HuH-7 (cell line): Measurements from ENCODE around the gene SIPA1L3.
"Not testable (repeated sequence)": the region's sequence is repeated elsewhere in the genome, so short reads cannot be mapped to it uniquely, and the experiment has no call there.

Experiments used
- DNase-seq: peaks from one replicate; pipeline ENCODE4 v3.0.0; 2011; ENCODE audit warnings: low spot score

The SIPA1L3 gene

DNA sequence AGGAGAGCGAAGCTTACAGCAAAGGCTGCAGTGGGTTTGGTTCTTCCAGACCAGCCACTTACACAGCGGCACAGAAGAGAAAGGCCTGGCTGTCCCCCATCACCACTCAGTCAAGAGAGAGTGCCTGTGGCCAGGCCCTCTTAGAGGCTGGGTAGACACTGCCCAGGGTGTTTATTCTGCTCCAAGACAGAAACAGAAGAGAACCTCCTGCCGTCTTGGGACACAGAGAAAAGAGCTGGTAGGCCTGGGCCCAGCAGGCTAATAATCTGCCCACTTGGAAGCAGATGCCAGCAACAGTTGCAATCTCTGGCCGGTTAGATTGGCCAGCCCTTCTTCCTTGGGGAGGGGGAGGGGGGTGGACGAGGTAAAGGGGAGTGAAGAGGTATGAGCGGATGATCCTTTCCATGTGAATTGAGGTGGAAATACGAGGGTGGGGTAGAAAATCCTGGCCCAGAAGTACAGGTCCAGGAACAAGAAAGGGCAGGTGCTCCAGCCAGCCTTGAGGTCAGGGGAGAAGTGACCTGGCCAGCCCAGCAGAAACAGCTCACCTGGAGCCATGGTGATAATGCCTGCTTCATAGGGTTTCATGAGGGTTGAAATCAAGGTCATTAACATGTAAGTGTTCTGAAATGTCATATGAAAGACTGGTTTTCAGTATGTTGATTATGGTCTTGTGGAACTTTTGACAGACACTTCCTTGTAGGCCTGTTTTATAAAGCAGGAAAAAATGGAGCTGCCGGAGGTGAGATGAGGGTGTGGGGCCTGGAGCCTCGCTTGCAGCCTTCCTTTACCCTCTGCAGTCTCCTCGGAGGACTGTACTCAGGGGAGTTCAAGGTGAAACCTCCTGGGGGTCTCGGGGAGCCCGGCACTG lies 116.9 kb downstream of the SIPA1L3 start:
- no peak for DNase-seq

DNA sequence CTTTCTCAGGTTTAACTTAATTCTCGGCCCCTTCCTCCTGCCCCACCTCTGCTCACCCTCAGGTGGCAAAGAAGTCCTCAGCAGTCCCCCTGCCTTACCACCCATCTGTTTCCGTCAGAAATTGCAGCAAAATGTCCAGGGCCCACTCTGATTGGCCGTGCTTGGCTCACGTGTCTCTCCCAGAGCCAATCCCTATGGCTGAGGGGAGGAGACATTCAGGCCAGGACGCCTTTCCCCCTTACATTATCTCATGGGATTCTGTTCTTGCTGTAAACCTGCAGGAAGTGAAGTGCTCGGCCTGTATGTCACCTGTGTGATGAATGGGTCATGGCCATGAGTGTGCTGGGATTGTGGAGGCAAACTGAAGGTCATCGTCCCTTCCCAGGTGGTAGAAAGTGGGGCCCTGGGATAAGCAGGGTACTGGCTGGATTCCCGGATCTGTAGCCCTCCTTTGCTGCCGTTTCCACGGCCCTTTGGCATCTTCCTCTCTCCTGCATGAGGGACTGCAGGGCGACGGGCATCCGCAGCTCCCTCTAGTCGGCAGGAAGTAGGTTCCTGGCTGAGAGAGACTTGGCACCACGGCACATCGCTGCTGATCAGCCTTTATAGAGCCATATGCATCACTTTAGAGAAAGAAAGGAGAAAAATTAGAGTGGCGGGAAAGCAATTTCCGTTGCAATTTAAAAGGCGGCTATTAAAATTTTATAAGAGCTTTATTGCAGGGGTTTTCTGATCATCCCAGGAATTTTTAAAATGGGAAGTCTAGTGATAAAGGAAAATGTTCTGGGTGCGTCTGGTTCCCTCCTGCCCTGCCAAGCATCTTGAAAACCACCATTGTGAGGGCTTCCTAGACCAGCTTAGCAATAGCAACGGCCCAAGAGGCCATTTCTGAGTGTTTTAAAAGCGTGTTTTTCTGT lies 118.2 kb downstream of the SIPA1L3 start:
- no peak for DNase-seq

DNA sequence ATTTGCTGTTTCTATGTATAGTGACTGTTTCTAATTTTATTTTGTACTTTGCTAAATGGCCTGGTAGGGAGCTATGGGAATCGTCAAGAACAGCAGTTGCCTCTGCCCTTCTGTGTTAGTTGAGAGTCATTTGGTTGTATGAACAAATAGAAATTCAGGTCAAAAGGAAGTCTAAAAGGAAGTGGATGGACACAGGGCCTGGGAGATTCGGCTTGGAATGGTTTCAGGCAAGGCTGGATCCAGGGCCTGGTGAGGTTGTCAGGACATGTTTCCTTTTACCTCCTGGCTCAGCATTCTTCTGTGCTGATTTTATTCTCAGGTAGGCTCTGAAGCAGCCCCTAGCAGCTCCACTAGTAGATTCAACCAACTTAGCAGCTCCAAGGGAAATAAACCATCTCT lies 118.9 kb downstream of the SIPA1L3 start:
- no peak for DNase-seq

DNA sequence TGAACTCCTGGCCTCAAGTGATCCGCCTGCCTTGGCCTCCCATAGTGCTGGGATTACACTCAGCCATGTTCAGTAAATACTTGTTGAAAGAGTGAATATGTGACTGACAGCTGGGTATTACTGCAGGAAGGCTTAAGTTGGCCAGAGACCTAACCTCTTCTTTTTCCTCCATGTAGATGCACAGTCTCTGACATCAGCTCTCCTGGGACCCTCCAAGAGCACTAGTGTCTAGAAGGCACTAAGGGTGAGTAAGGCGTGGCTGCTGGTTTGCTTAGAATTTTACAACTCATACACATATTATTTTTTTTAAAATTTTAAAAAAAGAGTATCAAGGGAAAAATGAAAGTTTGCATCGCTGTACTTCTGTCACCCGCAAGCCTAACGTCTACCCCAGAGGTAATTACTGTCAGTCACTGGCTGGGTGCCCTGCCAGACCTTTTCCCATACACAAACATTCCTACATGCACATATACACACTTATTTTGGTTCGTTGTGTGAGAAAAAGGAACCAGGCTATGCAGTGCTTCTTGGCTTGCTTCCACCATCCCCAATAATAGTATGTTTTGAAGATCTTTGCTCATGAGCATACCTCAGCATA lies 122.0 kb downstream of the SIPA1L3 start:
- no peak for DNase-seq

DNA sequence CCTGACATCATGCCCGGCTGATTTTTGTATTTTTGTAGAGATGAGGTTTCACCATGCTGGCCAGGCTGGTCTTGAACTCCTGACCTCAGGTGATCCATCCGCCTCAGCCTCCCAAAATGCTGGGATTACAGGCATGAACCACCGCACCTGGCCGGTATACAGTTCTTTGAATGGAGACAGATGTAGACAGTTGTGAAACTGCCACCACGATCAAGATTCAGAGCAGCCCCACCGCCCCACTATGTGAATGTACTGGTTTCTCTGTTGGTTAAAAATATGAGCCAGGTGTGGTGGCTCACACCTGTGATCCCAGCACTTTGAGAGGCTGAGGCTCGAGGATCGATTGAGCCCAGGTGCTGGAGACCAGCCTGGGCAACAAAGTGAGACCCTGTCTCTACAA lies 123.0 kb downstream of the SIPA1L3 start:
- DNase-seq, result not testable (repeated sequence)

DNA sequence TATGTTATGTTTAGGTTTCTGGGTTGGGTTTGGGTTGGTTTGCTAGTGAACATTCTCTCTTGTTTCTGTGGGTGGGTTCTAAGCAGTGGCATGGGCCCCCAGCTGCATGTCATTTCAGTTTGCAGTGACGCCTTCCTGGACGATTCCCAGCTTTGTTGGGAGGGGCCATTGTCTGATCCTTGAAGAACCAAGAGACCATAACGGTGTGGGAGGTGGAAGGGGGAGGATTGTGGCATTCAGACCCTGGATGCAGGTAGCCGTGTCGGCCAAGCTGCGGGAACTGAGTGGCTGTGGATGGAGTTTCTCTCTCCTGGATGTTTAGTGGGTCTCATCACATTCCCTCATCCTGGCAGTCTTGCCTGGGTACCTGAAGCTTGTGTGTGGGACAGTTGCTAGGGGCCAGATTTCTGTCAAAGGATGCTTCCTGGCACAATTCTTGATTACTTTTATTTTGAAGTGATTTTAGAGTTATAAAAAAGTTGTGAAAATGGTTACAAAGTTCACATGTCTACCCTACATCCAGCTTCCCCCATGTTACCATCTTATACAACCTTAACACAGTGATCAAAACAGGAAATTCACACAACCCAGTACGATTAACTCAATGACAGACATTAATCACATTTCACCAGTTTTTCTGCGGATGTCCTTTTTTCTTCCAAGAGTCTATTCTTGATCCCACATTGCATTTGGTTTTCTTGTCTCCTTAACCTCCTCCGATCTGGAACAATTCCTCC lies 123.8 kb downstream of the SIPA1L3 start:
- DNase-seq, result no peak

DNA sequence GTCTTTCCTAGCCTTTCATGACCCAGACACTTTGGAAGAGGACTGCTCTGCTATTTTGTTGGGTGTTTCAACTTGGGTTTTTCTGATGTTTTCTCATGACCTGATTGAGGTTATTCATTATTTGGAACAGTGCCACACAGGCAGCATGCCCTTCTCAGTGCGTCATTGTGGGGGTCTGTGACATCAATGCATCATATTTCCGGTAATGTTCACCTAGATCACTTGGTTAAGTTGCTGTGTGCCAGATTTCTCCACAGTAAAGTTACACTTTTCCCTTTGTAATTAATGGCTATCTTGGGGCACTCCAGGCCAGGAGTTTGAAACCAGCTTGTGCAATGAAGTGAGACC lies 124.4 kb downstream of the SIPA1L3 start:
- DNase-seq, result no peak

DNA sequence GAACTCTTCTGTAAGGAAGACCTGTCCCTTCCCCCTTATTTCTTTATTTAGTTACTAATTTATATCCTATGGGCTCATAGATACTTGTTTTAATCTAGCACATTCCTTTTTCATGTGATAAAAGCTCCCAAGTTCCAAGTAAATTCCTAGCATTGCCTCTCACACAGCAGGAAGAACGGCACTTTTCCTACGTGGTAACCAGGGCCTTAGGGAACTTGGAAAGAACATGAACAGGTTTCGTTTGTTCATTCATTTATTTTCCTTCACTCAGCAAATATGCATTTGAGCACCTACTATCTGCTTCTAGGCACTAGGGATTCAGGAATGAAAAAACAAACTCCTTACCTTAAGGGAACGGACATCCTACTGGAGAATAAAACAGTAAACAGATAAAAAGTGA lies 125.1 kb downstream of the SIPA1L3 start:
- no peak for DNase-seq

DNA sequence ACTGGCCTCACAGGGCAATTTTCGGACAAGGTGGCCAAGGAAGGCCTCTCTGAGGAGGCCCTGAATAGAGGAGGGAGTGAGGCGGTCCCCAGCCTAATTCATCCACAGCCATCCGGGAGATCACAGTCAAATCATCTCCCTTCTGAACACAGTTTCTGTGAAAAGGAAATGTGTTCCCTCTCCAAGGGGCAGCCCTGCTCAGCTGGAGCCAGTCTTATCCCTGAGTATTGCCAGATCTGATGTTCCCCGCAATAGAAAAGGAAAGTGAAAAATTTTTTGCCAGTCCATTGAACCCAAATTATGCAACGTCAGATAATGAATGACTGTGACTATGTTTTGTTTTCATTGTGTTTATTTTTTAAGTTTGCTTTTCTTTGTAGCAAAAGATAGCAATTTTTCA lies 125.9 kb downstream of the SIPA1L3 start:
- no peak for DNase-seq

DNA sequence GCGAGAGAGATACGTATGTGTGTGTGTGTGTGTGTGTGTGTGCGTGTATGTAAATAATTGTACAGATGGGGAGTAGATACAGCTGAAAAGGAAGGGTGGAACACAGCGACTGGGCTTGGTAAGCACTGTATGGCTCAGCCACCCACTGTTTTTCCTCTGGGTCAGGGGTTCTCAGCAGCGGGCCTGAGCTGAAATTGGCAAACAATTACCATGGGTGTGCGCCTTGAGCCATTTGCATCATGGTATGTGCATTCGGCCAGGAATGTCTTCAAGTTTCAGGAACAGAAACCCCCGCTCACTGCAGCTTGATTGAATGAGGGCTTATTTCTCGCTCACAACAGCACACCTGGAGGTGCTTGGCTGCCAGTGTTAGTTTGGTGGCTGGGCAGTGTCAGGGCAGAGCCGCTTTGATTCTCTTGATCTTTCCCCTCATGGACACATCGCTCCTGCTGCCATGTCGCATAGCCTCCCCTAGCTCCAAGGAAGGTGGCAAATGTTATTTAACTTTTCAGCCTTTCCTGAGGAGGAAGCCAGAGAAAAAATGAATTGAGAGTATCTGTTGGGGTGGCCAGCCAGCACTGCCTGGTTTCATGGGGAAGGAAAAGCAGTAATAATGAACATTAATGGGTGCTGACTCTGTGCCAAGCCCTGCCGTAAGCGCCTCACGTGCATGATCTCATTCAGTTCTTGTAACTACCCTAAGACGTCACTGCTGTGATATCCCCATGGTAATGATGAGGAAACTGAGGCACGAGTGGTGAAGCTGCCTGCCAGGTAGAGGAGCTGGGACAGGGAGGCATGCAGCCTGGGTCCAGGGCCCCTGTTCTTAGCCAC lies 126.9 kb downstream of the SIPA1L3 start:
- DNase-seq, result no peak

DNA sequence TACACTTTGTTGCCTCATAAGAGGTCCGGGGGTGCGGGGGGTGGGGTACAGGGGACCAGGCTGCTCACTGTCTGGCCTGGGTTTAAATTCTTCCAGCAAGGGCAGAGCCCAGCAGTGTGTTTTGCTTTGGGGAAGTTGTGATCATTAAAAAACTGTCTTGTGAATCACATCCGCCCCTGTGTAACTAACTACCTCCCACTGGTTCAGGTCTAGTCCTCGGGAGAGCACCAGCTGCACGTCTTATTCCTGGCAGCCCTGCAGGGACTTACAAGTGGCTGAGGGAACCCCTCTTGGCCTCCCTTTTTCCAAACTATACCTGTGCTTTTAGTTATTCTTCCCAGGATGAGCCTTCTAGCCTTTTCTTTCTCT lies 127.5 kb downstream of the SIPA1L3 start:
- DNase-seq, result no peak

DNA sequence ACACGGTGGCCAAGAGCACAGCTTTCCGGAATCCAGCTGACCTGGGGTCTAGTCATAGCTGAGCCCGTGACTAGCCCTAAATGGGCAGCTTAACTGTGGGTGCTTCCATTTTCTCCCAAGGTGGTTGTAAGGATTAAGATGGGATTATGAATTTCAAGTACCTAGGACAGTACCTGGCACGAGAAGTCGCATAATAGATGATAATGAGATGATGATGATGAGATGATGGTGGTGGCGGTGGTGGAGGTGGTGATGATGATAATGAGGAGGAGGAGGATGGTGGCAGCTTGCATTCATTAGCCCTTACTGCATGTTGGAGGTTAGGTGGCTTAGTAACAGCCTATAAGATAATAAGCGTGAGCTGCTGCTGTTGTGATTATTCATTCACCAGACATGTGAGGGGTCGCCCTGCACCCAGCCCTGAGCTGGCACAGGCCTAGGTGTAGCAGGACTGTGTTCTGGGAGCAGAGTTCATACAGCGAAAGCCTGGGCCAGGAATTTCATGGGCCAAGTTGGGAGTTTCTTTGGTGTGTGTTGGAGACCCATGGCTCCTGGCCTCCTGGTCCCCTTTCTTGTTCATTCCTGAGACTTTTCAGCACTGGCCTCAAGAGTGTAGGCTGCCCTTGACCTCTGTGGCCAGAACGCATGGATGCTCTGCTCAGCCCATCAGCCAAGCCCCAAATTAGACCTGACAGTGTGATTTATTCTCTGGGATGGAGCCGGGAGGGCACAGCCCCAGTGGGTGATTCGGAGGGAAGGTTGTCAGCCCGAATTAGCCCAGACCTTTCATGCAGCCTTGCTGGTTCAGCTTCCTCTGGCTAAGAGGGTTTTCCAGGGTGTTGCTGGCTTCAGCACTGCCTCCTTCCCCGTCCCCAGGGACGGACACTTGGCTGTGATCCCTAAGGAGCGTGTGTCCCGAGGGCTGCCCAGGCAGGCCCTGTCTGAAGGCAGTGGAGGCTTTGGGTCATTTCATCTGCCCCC lies 128.8 kb downstream of the SIPA1L3 start:
- DNase-seq, result no peak

DNA sequence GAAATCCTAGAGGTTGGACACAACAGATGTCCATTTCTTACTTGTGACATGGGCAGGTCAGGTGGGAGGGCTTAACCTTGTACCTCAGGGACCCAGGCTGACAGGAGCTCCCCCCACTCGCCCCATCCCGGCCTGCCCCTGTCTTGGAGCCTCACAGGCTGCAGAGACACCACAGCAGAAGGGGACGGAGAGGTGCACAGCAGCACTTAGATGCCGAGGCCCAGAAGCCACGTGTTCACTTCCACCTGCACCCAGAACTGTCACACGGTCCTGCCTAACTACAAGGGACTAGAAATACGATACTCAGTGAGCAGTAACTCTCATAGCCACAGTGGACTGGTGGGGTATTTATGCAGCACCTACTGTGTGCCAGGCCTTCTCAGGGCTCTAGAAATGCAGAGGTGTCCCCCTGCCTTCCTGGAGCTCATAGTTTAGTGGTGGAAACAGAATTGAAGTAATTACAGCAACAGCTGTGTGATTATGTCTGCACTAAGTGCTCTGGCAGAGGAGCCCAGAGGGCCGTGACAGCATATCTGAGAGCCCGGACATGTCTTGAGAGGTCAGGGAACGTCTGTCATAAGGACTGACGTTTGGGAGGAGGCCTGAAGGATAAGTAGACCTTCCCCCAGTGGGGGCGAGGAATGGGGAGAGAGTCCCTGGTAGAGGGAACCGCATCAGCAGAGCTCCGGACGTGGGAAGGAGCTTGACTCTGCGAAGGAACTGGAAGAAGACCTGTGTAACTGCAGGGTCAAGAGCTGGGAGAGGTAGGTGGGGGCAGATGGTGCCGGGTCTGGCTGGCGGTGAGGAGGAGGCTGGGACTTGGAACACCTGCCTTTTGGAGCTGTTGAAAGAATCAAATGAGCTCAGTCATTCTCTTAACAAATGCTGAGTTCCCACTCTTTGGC lies 130.0 kb downstream of the SIPA1L3 start:
- no peak for DNase-seq

DNA sequence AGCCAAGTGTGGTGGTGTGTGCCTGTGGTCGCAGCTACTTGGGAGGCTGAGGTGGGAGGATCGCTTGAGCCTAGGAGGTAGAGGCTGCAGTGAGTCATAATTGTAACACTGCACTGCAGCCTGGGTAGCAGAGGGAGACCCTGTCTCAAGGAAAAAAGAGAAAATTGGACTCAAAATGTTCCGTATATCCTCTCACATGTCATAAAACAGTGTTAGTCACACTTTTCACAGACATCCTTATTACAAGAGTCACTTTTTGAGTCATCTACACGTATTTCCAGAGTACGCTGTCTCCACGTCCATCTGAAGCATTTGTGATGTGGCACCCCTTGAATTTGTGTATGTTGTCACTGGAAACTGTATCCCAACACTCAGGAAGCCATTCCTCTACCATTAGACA lies 133.0 kb downstream of the SIPA1L3 start:
- no peak for DNase-seq

DNA sequence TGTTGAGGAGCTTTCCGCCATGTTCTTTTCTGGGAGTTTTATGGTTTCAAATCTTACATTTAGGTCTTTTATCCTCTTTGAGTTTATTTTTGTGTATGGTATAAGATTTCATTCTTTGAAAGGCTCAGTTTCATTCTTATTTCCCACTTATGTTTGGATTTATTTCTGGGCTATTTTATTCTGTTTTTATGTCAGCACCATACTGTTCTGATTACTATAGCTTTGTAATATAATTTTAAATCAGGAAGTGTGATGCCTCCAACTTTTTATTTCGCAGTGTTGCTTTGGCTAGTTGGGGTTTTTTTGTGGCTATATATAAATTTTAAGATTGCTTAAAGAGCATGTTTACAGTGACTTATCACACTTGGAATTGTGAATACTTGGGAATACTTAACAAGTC lies 135.1 kb downstream of the SIPA1L3 start:
- no peak for DNase-seq

DNA sequence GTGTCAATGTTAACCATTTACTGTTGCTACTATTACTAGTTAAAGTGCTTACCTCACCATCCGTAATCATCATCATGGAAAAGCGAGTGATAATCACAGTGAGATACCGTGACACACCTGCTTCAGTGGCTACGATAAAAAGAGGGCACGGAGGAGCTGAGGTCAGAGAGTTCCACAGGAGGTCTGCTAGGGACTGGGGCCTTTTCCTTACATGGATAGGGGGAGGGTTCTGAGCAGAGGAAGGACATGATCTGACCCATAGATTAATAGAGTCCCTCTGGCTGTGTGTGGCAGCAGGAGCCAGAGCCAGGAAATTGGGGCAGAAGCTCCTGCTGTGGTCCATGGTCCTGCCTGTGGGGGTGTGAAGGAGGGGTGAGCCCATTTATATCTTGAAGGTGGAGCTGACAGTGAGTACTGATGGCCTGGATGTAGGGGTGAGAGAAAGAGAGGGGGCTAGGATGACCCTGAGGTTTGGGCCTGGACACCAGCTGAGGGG lies 136.7 kb downstream of the SIPA1L3 start:
- DNase-seq, result no peak

DNA sequence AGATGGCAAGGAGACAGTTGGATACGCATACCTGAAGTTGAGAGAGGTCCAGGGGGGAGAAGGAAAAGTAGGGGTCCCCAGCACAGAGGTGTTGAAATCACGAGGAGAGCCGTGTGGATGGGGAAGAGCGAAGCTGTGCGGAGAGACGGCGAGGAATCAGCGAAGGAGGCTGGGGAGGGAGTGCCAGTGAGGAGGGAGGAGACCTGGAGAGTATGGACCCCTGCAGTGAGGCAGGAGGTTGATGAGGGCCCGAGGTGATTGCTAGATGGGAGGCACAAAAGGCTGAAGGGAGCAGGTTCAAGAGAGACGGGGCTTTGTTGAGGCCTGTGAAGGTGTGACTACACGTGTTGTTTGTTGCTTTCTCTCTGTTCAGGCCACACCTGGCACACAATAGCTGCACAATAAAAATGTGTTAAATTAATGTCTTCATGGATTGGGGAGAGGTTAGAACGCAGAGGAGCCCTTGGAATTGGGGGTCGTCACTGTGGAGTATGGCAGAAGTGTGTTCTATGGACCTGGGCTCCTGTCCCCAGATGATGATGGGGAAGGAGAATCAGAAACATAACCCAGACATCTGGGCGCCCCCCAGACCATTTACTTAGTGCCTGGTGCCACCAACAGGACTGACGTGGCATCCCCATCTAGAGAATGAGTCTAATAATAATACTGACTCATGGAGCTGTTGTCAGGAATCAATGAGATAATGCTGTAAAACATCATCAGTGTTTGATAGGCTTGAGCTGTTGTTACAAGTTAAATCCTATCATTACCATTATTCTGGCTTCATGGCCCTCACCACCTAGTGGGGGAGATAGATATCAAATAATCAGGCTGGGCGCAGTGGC lies 137.5 kb downstream of the SIPA1L3 start:
- no peak for DNase-seq
